ENCODE measurements around the gene PCDHGC3.

The PCDHGC3 gene

GRCh38 chr5:141437221-141437620 is 38.5 kb upstream of the PCDHGC3 start:
- no peak for TF ChIP-seq CTCF (conservative IDR thresholded peaks at IDR 0.05; ENCODE audit: control insufficient read depth, insufficient read depth, low read depth, low read length)
- H3K4me3 ChIP-seq (ENCODE audit: control insufficient read depth, low read depth, low read length) = no peak overlapping the region
- DNase-seq (ENCODE audit: low read depth) = no peak

GRCh38 chr5:141439411-141440141 is 36.2 kb upstream of the PCDHGC3 start:
- H3K4me3 ChIP-seq (ENCODE audit: control insufficient read depth, low read depth, low read length) = no peak overlapping the region
- DNase-seq (ENCODE audit: low read depth) = no peak
- TF ChIP-seq CTCF (conservative IDR thresholded peaks at IDR 0.05; ENCODE audit: control insufficient read depth, insufficient read depth, low read depth, low read length) = no peak

- no peak for TF ChIP-seq CTCF (conservative IDR thresholded peaks at IDR 0.05; ENCODE audit: control insufficient read depth, insufficient read depth, low read depth, low read length)
- no peak overlapping the region for H3K4me3 ChIP-seq (ENCODE audit: control insufficient read depth, low read depth, low read length)
- no peak for DNase-seq (ENCODE audit: low read depth)
Observed at GRCh38 chr5:141440341-141440740, 35.4 kb upstream of the PCDHGC3 start.

- DNase-seq (ENCODE audit: low read depth) = no peak
- TF ChIP-seq CTCF (conservative IDR thresholded peaks at IDR 0.05; ENCODE audit: control insufficient read depth, insufficient read depth, low read depth, low read length) = no peak
- H3K4me3 ChIP-seq (ENCODE audit: control insufficient read depth, low read depth, low read length) = no peak overlapping the region
Observed at GRCh38 chr5:141441571-141442170, 34.1 kb upstream of the PCDHGC3 start.

- TF ChIP-seq CTCF (conservative IDR thresholded peaks at IDR 0.05; ENCODE audit: control insufficient read depth, insufficient read depth, low read depth, low read length) = no peak
- H3K4me3 ChIP-seq (ENCODE audit: control insufficient read depth, low read depth, low read length) = no peak overlapping the region
- no peak for DNase-seq (ENCODE audit: low read depth)
Observed at GRCh38 chr5:141465351-141465750, 10.4 kb upstream of the PCDHGC3 start.

- H3K4me3 ChIP-seq (ENCODE audit: control insufficient read depth, low read depth, low read length) = peak overlapping the region; percentile 93
- no peak for TF ChIP-seq CTCF (conservative IDR thresholded peaks at IDR 0.05; ENCODE audit: control insufficient read depth, insufficient read depth, low read depth, low read length)
- peak; percentile 82 for DNase-seq (ENCODE audit: low read depth)
Observed at GRCh38 chr5:141476132-141476911, 556 bp downstream of the PCDHGC3 start.
